Measurements from ENCODE around the gene TSPAN32.

Gene TSPAN32

DNA sequence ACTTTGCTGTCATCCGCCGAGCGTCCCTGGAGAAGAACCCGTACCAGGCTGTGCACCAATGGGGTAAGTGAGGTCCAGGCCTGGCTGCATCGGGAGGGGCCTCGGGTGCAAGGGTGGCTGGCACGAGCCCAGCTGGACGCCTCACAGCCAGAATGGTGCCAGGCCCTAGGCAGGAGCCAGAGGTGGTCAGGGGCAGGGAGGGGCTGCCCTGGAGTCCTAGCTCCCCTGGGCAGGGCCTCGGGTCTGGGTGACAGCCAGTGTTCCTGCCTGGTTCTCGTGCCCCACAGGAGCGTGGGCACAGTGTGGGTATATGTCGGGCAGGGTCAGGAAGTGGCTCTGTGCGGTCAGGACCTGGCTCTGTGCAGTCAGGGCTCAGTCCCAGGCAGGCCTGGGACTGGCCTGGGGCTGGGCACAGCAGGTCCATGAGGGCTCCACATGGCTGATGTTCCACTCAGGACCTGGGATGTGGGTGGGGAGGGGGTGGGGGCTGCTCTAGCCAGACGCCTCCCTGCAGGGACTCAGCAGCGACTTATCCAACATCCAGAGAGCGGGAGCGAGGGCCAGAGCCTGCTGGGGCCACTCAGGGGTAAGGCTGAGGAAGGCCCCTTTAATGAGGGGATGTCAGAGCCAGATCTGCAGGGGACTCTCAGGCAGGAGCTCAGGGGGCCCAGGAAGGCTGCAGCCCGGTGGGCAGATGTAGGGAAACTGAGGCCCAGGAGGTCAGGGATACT lies 1.2 kb downstream of the TSPAN32 start:
- in situ Hi-C loops (cut with MboI; ENCODE audit: low sequenced_read_pairs) = no loop called here

GRCh38 chr11:2303627-2304505 lies 2.1 kb downstream of the TSPAN32 start:
- in situ Hi-C loops (cut with MboI; ENCODE audit: low sequenced_read_pairs) = no loop called here

GRCh38 chr11:2304506-2305139 lies 2.8 kb downstream of the TSPAN32 start:
- in situ Hi-C loops (cut with MboI; ENCODE audit: low sequenced_read_pairs) = no loop called here

DNA sequence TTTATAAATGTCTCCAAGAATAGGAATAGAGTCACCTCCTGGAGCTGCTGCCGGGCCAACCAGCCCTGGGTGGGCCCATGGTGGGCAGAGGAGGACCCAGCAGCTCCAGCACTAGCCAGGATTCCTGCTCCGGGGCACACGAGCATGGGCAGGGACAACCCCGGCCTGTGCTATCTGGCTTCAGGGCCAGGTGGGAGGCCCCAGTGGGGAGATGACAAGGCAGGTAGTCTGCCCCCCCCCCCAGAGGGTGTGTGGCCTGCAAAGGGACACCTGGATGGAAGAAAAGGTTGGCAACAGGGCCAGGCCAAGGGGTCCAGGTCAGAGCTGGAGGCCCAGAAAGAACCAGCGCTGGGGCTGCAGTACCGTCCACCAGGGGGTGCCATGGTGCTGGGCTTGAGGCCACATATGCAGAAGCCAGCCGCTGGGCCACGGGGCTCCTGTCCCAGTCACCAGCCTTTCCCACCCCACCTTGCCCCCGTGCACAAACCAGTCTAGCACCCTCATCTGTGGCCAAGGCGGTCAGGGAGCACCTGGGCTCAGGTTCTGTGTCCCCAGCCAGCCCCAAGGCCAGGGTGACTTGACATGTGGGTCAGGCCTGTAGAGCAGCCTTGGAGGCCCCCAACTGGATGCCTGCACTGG lies 3.4 kb downstream of the TSPAN32 start:
- in situ Hi-C loops (cut with MboI; ENCODE audit: low sequenced_read_pairs) = no loop called here

GRCh38 chr11:2305788-2306451 lies 4.1 kb downstream of the TSPAN32 start:
- in situ Hi-C loops (cut with MboI; ENCODE audit: low sequenced_read_pairs) = no loop called here

DNA sequence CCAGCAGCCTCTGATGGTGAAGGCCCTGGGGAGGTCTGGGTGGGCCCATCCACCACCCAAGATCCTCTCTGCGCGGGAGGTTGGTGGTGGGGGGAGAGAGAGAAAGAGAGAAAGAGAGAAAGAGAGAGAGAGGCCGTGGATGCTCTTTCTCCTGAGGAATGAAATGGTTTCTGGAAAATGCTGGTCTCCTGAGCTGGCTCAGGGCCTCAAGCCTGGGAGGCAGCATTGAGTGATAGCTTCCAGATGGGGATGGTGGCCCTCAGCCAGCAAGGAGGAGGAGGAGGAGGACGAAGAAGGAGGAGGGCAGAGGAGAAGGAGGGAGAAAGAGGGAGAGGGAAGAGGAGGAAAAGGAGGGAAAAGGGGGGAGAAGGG lies 4.6 kb downstream of the TSPAN32 start:
- in situ Hi-C loops (cut with MboI; ENCODE audit: low sequenced_read_pairs) = no loop called here

- in situ Hi-C loops (cut with MboI; ENCODE audit: low sequenced_read_pairs) = no loop called here
Measured at GRCh38 chr11:2306877-2307500, 5.2 kb downstream of the TSPAN32 start.

DNA sequence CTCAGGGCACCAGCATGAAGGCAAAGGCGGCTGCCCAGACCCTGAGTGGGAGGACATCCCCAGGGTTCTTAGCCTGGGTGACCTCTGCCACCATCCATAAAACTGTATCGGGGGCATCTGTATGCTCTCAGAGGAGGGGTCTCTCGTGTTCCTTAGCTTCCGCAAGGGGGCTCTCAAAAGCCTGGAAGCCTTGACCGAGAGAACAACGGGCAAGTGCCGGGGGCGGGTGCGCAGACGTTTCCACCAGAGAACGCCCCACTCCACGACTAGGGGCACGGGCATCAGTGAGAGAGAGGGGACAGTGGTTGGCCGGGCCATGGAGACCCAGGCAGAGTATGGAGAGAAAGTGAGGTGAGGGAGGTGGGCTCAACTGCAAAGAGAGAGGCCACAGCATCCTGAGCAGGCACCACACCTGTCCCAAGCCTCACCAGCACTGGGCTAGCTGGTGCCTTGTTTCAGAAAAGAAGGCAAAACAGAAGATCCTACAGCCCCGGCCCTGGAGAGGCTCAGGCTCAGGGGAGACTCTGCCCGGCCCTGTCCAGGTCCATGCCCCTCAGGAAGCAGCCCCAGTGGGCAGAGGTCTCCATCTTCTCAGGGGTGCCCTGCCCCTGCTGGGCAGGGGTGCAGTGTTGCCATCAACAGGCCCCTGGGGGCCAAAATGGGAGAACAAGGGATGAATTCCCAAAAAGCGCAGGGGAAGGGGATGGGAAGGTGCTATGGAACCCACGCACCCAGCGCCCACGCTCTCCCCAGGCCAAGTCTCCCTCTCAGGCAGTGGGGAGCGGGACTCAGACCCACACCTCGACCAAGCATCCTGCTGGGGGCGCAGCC lies 5.9 kb downstream of the TSPAN32 start:
- in situ Hi-C loops (cut with MboI; ENCODE audit: low sequenced_read_pairs) = no loop called here

GRCh38 chr11:2308713-2309112 lies 6.9 kb downstream of the TSPAN32 start:
- in situ Hi-C loops (cut with MboI; ENCODE audit: low sequenced_read_pairs) = no loop called here

DNA sequence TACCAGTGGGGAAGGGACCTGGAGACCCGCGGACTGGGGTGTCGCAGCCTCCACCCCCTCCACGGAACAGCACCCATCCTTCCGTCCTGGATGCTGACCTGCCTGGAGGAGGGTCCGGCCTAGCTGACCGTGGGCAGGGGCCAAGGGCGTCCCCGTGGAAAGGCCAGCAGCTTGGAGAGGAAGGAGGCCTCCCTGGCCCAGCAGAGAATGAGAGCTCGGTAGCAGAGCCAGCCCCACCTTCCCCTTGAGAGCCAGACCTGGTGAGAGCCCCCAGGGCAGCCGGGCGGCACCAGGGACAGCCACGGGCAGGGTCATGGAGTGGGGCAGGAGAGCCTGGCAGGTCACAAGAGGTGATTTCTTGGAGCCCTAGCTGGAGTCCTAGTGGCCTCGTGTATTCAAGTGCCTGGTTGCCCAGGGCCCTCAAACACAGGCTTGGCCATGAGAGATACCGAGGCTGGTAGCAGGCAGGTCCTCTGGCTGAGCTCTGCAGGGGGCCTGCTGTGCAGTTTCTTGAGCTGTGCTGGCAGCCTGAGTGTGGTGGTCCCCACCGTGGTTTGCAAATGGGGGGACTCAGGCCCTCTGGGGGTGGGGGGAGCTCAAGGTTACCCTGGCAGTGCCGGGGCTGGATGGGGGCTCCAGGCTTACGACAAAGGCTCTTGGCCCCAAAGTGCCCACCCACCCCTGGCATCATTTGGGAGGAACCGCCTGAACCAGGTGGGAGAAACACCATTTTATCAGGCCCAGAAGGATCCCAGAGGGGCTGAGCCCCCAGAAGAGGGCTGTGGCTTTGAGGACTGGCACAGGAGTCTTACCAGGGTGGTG lies 7.6 kb downstream of the TSPAN32 start:
- in situ Hi-C loops (cut with MboI; ENCODE audit: low sequenced_read_pairs) = no loop called here

DNA sequence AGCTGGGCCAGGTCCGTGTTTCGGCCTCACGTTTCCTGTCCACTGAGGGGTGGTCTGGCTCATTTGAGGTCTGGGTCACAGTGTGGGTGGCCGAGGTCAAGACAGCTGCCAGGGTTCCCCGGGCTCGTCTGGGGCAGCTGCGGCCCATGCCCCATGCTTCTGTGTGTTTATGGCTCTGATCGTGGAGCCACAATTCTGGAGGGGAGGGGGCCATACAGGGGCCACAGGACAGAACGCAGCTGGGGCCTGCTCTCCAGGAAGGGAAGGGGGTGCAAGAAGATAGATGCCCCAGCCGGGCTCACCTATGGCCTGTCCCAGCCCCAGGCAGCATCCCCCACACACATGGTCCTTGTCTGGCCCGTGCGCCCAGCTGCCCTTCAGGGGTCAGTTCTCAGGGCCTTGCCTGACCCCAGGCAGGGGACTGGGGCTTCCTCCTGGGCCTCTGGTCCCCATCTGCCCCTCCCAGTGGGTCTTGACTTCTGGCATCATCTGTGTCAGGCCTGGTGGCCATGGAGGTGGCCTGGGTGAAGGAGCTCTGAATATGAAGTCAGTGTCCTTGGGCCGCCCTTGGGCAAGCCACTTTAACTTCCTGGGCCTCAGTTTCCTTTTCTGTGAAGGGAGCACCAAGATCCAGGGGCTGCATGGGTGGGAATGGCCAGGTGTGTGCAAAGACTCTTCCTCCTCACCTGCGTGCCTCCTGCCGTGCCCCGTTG lies 8.4 kb downstream of the TSPAN32 start:
- in situ Hi-C loops (cut with MboI; ENCODE audit: low sequenced_read_pairs) = no loop called here

DNA sequence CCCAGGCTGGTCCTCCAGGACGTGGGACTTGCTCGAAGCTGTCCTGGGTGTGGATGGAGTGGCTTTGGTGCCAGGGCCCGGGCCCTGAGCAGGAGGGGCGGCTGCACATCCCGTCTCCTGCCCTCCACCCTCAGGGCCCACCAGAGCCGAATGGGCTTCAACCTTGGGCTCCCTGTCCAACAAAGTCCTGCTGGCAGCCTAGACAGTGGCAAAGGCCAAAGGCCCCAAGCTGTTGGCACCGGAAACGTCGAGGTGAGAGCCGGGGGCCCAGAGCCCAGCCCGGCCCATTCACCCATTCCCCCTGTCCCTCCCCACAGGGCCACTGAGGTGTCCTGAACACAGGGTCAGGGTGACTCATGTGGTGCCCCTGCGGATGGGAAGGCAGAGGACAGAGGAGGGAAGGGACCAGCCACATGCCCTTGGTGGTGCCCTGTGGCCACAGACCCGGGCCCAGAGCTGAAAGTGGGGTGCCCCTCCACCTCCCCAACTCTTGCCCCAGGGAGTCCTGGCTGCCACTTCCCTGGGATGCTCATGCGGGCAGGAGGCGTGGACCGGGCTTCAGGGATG lies 9.1 kb downstream of the TSPAN32 start:
- in situ Hi-C loops (cut with MboI; ENCODE audit: low sequenced_read_pairs) = no loop called here

DNA sequence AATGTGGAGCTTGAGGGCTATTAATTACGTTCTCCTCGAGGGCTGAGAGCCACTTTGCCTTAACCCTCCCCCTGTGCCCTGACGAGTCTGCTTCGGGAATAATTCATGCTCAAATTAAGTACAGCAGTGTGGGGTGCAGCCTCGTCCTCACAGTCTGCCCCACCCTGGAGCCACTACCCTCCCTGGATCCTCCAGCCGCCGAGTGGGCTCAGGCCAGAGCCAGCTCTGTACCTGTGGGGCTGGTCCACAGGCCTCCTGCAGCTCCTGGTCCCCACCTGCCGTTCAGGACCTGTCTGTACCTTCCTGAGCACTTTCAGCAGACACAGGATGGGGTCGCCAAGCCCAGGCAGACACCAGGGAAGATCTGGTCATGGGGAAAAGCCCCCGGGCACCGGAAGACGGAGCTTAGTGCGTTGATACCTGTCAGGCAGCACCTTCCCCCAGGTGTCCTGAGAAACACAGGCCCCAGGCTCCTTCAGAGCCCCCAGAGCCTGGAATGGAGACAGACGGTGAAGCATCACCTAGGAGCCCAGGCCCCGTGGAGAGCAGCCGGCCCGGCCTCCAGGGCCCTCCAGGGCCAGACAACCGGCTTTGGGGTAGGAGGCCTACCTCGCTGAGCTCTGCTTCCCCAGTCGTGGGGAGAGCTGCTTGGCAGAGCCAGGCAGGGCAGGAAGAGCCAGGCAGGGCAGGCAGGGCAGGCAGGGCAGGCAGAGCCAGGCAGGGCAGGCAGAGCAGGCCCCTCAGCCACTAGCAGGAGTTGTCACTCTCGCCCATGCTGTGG lies 9.7 kb downstream of the TSPAN32 start:
- in situ Hi-C loops (cut with MboI; ENCODE audit: low sequenced_read_pairs) = no loop called here

DNA sequence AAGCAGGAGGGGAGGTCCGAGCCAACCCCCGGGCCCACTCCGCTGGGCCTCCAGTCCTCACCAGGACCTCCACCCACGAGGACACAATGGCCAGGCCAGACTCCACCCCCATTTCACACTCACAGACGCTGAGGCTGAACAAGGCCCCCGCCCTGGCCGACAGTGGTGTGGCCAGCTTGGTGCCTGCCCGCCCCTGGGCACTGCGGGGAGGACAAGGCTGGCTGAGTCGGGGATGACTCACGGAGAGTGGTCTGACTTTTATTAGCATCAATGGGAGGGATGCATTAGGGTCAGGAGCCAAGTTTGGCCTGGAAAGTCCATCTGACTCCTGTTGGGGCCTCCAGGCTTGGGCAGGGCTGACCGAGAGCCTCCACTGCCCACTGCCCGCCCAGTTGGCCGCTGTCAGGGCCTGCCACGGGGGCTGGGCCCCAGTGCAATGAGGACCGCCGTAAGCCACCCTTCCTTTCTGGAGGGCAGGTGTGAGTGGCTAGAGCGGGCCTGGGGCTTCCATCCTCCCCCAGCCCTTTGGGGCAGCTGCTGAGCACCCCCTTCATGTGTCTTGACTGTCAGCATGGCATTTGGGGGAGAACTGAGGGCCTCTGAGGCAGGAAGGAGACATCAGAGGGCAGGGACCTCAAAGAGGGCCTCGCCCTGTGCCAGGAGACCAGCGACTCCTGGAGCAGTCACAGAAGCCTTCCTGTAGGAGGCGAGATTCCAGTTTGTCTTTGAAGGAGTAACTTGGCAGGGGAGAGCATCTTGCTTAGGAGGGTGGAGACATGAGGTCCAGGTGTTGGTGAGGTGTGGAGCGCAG lies 10.6 kb downstream of the TSPAN32 start:
- in situ Hi-C loops (cut with MboI; ENCODE audit: low sequenced_read_pairs) = no loop called here

DNA sequence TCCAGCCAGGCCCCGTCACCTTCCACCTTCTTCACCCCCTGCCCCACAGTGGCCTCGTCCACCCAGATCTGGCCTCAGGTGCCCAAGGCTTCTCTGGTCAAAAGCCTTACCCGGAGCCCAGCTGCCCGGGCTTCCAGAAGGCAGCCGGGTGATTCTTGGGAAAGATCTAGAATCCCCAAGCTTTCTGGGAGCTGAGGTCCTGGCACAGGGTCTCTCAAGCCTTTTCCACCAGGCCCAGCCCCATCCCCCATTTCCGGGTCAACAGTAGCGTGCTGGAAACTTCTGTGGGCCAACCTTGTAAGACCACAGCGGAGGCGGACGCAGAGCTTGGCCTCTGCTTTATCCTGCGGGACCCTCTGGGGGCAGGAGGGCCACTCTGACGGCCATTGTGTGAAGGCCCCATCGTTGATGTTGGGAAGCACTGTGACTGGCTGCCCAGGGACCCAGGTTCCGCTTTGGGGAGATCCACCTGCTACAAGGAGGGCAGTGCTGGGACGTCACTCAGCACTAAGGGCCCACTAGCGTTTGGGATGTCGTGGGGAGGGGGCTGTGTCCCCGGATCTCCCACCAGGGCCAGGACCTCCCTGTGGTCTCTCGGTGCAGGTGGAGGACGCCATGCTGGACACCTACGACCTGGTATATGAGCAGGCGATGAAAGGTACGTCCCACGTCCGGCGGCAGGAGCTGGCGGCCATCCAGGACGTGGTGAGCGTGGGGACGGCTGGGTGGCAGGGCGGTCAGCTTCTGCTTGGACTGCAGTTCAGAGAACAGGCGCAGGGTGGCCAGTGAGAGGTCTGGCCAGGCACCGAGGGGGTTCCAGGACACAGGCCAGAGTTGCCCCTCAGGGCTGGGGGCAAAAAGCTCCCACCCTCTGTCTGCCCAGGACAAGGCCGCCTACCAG lies 11.5 kb downstream of the TSPAN32 start:
- in situ Hi-C loops (cut with MboI; ENCODE audit: low sequenced_read_pairs) = no loop called here

All from HL-60/S4 treated with phorbol 12-myristate 13-acetate at 8.2 ng/mL for 4 days and 3 days (cell line).